ENCODE data around the gene DYNC1LI1.
A peak's percentile ranks its signal among the peaks of the same experiment; 100 is the strongest.

DYNC1LI1 gene

DNA sequence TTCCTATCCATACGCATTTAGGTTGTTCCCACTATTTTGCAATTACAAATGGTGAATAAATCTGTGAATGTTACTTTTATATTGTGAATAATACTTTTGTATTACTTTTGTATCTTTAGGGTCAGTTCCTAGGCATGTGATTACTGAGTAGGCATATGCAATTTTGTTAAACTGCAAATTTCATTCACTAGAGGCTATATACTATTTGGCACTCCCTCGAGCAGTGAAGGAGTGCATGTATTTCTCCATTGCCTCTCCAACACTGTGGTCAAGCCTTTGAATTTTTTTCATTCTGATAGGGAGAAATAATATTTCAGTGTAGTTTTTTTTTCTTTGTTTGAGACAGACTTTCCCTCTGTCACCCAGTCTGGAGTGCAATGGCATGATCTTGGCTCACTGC, 59.7 kb downstream of the DYNC1LI1 start:
- TF ChIP-seq EGR1 (IDR thresholded peaks at IDR 0.05) (no peak), RAD21 (IDR thresholded peaks at IDR 0.05; ENCODE audit: low read depth) (no peak), TCF12 (IDR thresholded peaks at IDR 0.05; ENCODE audit: low read depth) (no peak), YY1 (IDR thresholded peaks at IDR 0.05; ENCODE audit: low read depth) (no peak), FOXM1 (IDR thresholded peaks at IDR 0.05; ENCODE audit: borderline replicate concordance, low read depth) (no peak)
- TF ChIP-seq, protein P1, sequence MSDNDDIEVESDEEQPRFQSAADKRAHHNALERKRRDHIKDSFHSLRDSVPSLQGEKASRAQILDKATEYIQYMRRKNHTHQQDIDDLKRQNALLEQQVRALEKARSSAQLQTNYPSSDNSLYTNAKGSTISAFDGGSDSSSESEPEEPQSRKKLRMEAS (IDR thresholded peaks at IDR 0.05): no peak
- TF ChIP-seq, protein P2, sequence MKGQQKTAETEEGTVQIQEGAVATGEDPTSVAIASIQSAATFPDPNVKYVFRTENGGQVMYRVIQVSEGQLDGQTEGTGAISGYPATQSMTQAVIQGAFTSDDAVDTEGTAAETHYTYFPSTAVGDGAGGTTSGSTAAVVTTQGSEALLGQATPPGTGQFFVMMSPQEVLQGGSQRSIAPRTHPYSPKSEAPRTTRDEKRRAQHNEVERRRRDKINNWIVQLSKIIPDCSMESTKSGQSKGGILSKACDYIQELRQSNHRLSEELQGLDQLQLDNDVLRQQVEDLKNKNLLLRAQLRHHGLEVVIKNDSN (IDR thresholded peaks at IDR 0.05): no peak

DNA sequence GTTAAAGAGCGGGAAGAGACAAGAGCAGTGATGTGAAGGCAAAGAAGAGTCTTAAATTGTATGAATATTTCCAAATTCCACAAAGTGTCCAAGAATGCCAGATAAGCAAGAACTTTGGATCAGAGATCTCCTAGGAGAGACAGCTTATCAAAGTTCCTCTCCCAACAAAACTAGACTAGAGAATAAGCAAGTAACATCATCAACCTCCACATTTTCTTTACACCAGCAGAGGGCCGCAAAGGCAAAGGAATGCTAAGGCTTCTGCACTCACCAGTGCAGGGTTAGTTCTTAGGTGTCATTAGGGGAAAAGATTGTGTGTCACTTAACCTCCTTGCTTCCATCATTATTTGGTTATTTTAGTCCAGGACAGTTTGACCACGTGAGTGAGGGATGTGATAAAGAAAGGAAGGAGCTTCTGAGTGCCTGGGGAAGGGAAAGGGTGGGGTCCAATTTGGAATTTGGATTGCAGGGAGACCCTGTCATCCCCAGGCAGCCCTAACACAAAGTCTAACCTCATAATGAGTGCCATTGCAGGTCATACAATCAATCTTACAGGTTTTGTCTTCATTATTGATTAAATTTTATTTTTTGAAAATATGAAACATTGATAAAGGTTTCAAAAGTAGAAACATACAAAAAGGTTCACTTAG, 60.5 kb downstream of the DYNC1LI1 start:
- TF ChIP-seq TAF1 (IDR thresholded peaks at IDR 0.05; ENCODE audit: low read depth) (no peak), EGR1 (IDR thresholded peaks at IDR 0.05) (no peak), RAD21 (IDR thresholded peaks at IDR 0.05; ENCODE audit: low read depth) (peak; percentile 88)

DNA sequence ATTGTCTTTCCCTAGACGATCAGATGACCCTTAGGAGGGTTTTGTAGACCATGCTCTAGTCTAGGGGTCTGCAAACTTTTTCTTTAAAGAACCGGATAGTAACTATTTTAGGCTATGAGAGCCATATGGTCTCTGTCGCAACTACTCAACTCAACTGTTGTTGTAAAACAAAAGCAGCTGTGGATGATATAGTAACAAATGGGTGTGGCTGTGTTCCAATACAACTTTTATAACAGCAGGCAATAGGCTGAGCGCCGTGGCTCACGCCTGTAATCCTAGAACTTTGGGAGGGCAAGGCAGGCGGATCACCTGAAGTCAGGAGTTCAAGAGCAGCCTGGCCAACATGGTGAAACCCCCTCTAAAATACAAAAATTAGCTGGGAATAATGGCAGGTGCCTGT, 61.9 kb downstream of the DYNC1LI1 start:
- TF ChIP-seq CEBPB (IDR thresholded peaks at IDR 0.05): no peak
- TF ChIP-seq TCF12 (IDR thresholded peaks at IDR 0.05; ENCODE audit: low read depth): no peak
- TF ChIP-seq, protein P1 (IDR thresholded peaks at IDR 0.05): no peak
- TF ChIP-seq TEAD4 (IDR thresholded peaks at IDR 0.05): no peak
- no peak for TF ChIP-seq CREB1 (IDR thresholded peaks at IDR 0.05; ENCODE audit: low read depth)
- TF ChIP-seq RAD21 (IDR thresholded peaks at IDR 0.05; ENCODE audit: low read depth): no peak
- TF ChIP-seq FOXM1 (IDR thresholded peaks at IDR 0.05; ENCODE audit: borderline replicate concordance, low read depth): no peak
- no peak for TF ChIP-seq YY1 (IDR thresholded peaks at IDR 0.05; ENCODE audit: low read depth)

DNA sequence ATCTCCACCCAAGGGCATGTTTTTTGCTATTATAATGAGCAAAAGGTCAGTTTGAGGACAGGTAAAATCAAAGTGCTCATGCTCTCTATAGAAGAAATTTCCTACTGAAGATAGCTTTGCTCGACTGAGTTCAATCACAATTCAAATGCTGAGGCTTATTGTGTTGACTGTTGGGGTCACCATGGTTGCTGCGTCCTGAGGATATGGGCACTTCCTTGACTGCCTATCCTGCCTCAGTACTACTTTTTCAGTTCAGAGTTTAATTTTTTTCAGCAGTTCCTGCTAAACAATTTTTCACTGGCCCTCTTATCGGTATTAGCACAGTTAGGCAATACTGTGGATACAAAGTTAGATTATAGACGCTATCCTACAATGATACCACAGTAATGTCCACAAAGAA, 64.2 kb downstream of the DYNC1LI1 start:
- TF ChIP-seq NFIC (IDR thresholded peaks at IDR 0.05) (no peak), FOXM1 (IDR thresholded peaks at IDR 0.05; ENCODE audit: borderline replicate concordance, low read depth) (no peak), RAD21 (IDR thresholded peaks at IDR 0.05; ENCODE audit: low read depth) (no peak), CREB1 (IDR thresholded peaks at IDR 0.05; ENCODE audit: low read depth) (no peak), TAF1 (IDR thresholded peaks at IDR 0.05; ENCODE audit: low read depth) (no peak), ZBTB7A (IDR thresholded peaks at IDR 0.05; ENCODE audit: low read depth) (no peak), YY1 (IDR thresholded peaks at IDR 0.05; ENCODE audit: low read depth) (no peak), EGR1 (IDR thresholded peaks at IDR 0.05) (no peak), CEBPB (IDR thresholded peaks at IDR 0.05) (no peak), TEAD4 (IDR thresholded peaks at IDR 0.05) (no peak), EP300 (IDR thresholded peaks at IDR 0.05; ENCODE audit: borderline replicate concordance) (no peak), TCF12 (IDR thresholded peaks at IDR 0.05; ENCODE audit: low read depth) (no peak)
- TF ChIP-seq, protein P2 (IDR thresholded peaks at IDR 0.05): no peak
- TF ChIP-seq, protein P3, sequence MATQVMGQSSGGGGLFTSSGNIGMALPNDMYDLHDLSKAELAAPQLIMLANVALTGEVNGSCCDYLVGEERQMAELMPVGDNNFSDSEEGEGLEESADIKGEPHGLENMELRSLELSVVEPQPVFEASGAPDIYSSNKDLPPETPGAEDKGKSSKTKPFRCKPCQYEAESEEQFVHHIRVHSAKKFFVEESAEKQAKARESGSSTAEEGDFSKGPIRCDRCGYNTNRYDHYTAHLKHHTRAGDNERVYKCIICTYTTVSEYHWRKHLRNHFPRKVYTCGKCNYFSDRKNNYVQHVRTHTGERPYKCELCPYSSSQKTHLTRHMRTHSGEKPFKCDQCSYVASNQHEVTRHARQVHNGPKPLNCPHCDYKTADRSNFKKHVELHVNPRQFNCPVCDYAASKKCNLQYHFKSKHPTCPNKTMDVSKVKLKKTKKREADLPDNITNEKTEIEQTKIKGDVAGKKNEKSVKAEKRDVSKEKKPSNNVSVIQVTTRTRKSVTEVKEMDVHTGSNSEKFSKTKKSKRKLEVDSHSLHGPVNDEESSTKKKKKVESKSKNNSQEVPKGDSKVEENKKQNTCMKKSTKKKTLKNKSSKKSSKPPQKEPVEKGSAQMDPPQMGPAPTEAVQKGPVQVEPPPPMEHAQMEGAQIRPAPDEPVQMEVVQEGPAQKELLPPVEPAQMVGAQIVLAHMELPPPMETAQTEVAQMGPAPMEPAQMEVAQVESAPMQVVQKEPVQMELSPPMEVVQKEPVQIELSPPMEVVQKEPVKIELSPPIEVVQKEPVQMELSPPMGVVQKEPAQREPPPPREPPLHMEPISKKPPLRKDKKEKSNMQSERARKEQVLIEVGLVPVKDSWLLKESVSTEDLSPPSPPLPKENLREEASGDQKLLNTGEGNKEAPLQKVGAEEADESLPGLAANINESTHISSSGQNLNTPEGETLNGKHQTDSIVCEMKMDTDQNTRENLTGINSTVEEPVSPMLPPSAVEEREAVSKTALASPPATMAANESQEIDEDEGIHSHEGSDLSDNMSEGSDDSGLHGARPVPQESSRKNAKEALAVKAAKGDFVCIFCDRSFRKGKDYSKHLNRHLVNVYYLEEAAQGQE (IDR thresholded peaks at IDR 0.05; ENCODE audit: low read depth): no peak
- TF ChIP-seq, protein P1 (IDR thresholded peaks at IDR 0.05): no peak

DNA sequence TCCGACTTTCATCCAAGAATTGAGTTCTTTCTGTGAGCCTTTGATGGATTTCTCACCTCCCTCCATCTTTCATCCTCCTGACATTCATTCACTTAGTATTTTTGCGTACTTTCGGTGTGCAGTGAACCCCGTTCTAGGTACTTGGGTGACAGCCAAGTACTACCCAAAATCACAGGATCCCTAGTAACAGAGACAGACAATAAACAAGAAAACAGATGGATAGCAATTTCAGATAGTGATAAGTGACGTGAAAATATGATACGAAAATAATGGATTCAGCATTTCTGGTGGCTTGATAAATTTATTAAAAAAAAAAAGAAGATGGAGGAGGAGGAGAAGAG, 67.7 kb downstream of the DYNC1LI1 start:
- TF ChIP-seq, protein P2 (IDR thresholded peaks at IDR 0.05): no peak
- peak; percentile 72 for TF ChIP-seq NFIC (IDR thresholded peaks at IDR 0.05)

DNA sequence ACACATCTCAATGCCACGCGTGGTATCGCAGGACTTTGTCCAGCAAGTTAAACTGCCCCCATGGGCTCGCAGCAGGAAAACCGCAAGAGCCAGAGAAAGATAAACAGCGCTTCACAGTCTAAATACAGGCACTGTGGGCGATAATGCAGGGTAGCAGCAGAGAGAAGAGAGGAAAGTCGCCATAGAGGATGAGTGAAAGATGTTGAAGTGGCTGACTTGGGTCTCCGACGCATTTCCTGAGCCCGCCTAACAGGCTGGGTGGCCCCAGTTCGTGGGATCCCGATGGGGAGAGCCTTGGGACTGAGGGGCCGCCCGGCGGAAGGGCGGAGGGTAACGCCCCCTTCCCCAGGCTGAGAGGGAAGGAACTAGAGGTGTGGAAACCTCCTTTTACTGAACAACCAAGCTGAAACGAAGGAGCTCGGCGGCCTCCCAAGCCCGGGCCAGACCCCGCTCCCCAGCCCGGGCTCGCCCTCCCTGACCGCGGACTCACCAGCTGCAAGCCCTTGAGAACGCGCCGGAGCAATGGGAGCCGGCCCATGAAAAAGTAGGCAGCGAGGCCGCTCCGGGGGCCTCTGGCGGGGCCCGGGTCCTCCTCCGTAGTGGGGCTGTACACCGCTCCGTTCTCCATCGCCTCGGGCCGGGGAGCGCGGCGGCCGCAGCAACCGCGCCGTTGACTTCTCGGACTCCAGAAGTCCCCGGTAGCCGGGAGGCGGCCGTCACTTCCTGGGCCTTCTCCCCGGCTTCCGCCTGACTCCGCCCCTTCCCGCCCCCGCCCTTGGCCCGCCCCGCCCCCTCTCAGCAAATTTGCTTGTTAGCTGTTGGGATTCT, 68.3 kb downstream of the DYNC1LI1 start, which contains the start of gene CMTM6:
Gene CMTM6 (minus strand): TSS at position 735 of the 828 bp plus-strand sequence. CDS start 107 bp downstream, at position 628.
- TF ChIP-seq YY1 (IDR thresholded peaks at IDR 0.05; ENCODE audit: low read depth) (no peak), TAF1 (IDR thresholded peaks at IDR 0.05; ENCODE audit: low read depth) (peak; percentile 61; the same call in 1 of the 2 replicates), ZBTB7A (IDR thresholded peaks at IDR 0.05; ENCODE audit: low read depth) (0 out of 2 replicates have a peak, but pooled peaks have one; percentile 50)

DNA sequence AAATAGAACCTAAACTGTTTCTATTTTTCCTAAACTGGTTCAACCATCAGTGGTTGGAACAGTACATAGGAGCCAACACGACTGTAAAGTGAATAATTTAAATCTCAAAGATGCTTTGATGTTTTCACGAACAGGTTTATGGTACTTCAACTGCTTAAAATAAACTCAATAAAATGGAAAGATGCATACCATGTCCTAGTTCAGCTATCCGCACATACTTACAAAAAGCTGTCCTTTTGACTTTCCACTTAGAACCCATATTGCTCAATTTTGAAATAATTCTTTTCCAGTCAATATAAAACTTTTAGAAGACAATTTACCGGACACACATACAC, 68.9 kb downstream of the DYNC1LI1 start:
- TF ChIP-seq TAF1 (IDR thresholded peaks at IDR 0.05; ENCODE audit: low read depth) (no peak), CREB1 (IDR thresholded peaks at IDR 0.05; ENCODE audit: low read depth) (no peak), EGR1 (IDR thresholded peaks at IDR 0.05) (no peak), TCF12 (IDR thresholded peaks at IDR 0.05; ENCODE audit: low read depth) (no peak; the same call in 1 of the 2 replicates)
